GM12875 (cell line): ENCODE data around the gene ATP2A3.
A peak's percentile ranks its signal among the peaks of the same experiment; 100 is the strongest.

Source experiments
- H3K4me3 ChIP-seq: one replicate; pipeline ENCODE4 v1.5.1; 2011; ENCODE audit warnings: low read depth, low read length, control low read depth
- CTCF ChIP-seq: IDR thresholded peaks from 2 replicates; pipeline ENCODE4 v1.5.1; 2011; ENCODE audit warnings: low read depth, mild to moderate bottlenecking, control low read depth, inconsistent platforms, low read length, moderate library complexity, borderline replicate concordance; ENCODE audit not compliant: insufficient read depth

Gene ATP2A3

GRCh38 chr17:3965118-3965800, 1.0 kb upstream of the ATP2A3 start:
- H3K4me3 ChIP-seq = peak overlapping the region; percentile 91

GRCh38 chr17:3963237-3964201, 718 bp downstream of the ATP2A3 start:
- peak overlapping the region; percentile 91 for H3K4me3 ChIP-seq
- TF ChIP-seq CTCF = no peak

More at GRCh38 chr17:3965118-3965800, 1.0 kb upstream of the ATP2A3 start:
- TF ChIP-seq CTCF = no peak

GRCh38 chr17:3962965-3963236, 1.3 kb downstream of the ATP2A3 start:
- peak overlapping the region; percentile 91 for H3K4me3 ChIP-seq
- no peak for TF ChIP-seq CTCF

DNA sequence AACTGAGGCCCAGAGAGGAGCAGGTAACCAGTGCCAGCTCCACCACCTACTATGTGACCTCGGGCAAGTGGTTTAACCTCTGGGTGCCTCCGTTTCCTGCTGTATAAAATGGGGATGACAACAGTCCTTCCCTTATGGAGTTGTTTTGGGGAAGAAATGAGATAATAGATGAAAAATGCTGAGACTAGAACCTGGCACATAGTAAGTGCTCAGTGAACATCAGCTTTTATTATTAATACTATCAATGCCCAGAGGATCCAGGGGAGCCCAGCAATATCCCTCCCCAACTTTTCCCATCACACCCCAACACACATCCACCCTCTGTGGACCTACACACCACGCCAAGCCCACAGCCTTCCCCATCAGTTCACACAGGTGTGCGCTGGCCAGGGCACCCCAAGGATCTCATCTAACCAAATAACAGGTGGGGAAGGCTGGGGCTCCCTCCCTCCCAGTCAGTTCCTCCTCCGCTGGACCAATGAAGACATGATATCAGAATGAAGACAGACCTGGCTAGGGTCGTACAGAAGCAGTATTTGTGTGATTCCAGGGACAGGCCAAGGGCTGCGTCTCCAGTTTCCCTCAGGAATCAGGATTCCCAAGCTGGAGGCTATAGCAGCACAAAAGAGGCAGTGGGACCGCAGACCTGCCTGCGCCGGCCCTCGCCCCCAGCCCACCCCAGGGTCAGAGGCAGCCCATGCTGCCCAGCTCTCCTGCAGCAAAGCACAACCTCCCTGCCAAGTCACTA, 1.8 kb downstream of the ATP2A3 start:
- TF ChIP-seq CTCF = no peak
- peak overlapping the region; percentile 91 for H3K4me3 ChIP-seq

- TF ChIP-seq CTCF = no peak
- peak overlapping the region; percentile 37 for H3K4me3 ChIP-seq
Measured at GRCh38 chr17:3961564-3962047, 2.6 kb downstream of the ATP2A3 start.

DNA sequence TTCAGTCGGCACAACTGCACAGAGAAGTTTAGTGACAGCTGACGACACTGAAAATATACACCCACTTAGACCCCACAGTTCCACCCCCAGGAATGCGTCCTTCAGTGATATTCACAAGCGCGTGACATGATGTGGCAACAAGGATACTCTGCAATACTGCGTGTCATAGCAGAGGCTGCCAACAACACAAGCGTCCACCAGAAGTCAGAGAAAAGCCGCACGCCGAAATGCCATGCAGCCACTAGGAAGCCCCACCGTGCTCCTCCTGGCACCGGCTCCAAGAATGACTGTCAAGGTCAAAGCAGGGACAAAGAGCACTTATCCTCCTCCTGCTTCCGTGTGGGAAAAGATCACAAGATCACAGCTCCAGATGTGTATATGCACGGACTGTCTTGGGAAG, 3.5 kb downstream of the ATP2A3 start:
- no peak overlapping the region for H3K4me3 ChIP-seq
- TF ChIP-seq CTCF = no peak
